ENCODE measurements around the gene RFX5.

The RFX5 gene

DNA sequence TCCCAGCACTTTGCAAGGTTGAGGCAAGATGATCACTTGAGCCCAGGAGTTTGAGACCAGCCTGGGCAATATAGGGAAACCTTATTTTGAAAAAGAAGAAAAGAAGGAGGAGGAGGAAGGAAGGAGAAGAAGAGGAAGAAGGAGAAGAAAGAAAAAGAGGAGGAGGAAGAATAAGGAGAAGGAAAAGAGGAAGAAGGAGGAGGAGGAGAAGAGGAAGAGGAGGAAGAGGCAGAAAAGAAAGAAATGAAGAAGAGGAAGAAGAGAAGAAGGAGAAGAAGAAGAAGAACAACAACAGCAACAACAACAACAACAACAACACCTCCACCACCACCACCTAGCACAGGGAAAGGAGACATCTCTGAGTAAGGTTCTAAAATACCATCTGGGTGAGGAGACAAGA lies 14.8 kb upstream of the RFX5 start:
- TF ChIP-seq ZNF510 (tag by site-specific recombination; IDR thresholded peaks at IDR 0.05; ENCODE audit: insufficient replicate concordance) (no peak), TSHZ1 (tag by site-specific recombination; IDR thresholded peaks at IDR 0.05; ENCODE audit: borderline replicate concordance) (no peak), OVOL3 (tag by site-specific recombination; IDR thresholded peaks at IDR 0.05) (no peak), ZNF792 (tag by site-specific recombination; IDR thresholded peaks at IDR 0.05) (no peak), ZNF837 (tag by site-specific recombination; IDR thresholded peaks at IDR 0.05) (no peak), ZBTB17 (tag by site-specific recombination; IDR thresholded peaks at IDR 0.05) (no peak), MYNN (tag by site-specific recombination; IDR thresholded peaks at IDR 0.05; ENCODE audit: borderline replicate concordance) (no peak), PRDM6 (tag by site-specific recombination; IDR thresholded peaks at IDR 0.05) (no peak), ZNF394 (tag by site-specific recombination; IDR thresholded peaks at IDR 0.05; ENCODE audit: borderline replicate concordance) (no peak), ZNF654 (tag by site-specific recombination; IDR thresholded peaks at IDR 0.05; ENCODE audit: low read depth) (no peak), ZSCAN16 (tag by site-specific recombination; IDR thresholded peaks at IDR 0.05) (no peak), ZNF366 (tag by site-specific recombination; conservative IDR thresholded peaks at IDR 0.05) (peak; percentile 77), PRDM4 (tag by site-specific recombination; IDR thresholded peaks at IDR 0.05) (no peak)
- TF ChIP-seq, protein P1, sequence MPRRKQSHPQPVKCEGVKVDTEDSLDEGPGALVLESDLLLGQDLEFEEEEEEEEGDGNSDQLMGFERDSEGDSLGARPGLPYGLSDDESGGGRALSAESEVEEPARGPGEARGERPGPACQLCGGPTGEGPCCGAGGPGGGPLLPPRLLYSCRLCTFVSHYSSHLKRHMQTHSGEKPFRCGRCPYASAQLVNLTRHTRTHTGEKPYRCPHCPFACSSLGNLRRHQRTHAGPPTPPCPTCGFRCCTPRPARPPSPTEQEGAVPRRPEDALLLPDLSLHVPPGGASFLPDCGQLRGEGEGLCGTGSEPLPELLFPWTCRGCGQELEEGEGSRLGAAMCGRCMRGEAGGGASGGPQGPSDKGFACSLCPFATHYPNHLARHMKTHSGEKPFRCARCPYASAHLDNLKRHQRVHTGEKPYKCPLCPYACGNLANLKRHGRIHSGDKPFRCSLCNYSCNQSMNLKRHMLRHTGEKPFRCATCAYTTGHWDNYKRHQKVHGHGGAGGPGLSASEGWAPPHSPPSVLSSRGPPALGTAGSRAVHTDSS (tag by site-specific recombination; IDR thresholded peaks at IDR 0.05) = peak; percentile 82
- ChIA-PET POLR2A (no interaction called here), CTCF (no interaction called here)
- peaks cover 0 to 36% of the 10 kb centered on the region in 2 experiments; a peak in 2 of 3 replicates for H3K36me3 ChIP-seq (ENCODE audit: control insufficient read depth in 2 of 2, insufficient read depth in 1 of 2, low read length in 2 of 2)
- H3K9me3 ChIP-seq (ENCODE audit: control insufficient read depth, insufficient read depth, low read depth, low read length) = no peaks in the 10 kb centered on the region
- no peak overlapping the region for H3K27ac ChIP-seq (ENCODE audit: extremely low read depth, low read depth, low read length)
- no peak overlapping the region for H3K4me3 ChIP-seq (ENCODE audit: low read depth, low read length)
- no peaks in the 10 kb centered on the region for H3K4me1 ChIP-seq (ENCODE audit: control insufficient read depth, insufficient read depth, low read length)

GRCh38 chr1:151356696-151357095 lies 9.6 kb upstream of the RFX5 start:
- Histone ChIP-seq H3K9me3 (ENCODE audit: control insufficient read depth, insufficient read depth, low read depth, low read length) (no peaks in the 10 kb centered on the region), H3K4me3 (ENCODE audit: low read depth, low read length) (no peak overlapping the region), H3K4me1 (ENCODE audit: control insufficient read depth, insufficient read depth, low read length) (no peaks in the 10 kb centered on the region), H3K27ac (ENCODE audit: extremely low read depth, low read depth, low read length) (no peak overlapping the region), H3K36me3 (ENCODE audit: control insufficient read depth in 2 of 2, insufficient read depth in 1 of 2, low read length in 2 of 2) (no peaks in the 10 kb centered on the region)
- POLR2A ChIA-PET = interaction anchor here (1.2 kb wide), 1 partner anchor 15 kb away, joined by 3 read pairs; no protein-coding TSS in a partner anchor
- no peak for TF ChIP-seq ZBTB48 (tag by site-specific recombination; IDR thresholded peaks at IDR 0.05)
- CTCF ChIA-PET = interaction anchor here (0.6 to 0.8 kb wide), 3 partner anchors 15 to 533 kb away, joined by 3 to 7 read pairs (median 5); no protein-coding TSS in a partner anchor
